Osteoblast (primary cell): ENCODE data around the gene ETDC. TPM values are rescaled to one million over a fixed set of nuclear protein-coding genes. Genes with fewer than 3 reads are reported as not detected.
A peak's percentile ranks its signal among the peaks of the same experiment; 100 is the strongest.

Source experiments
- DNase-seq: peaks from one replicate; pipeline ENCODE4 v3.0.0; 2011; ENCODE audit warnings: low spot score, mixed read lengths; ENCODE audit not compliant: insufficient read length; ENCODE audit errors: missing footprints
- H2AFZ ChIP-seq: 2 replicates; pipeline ENCODE4 v1.6.0; 2011; ENCODE audit warnings: mild to moderate bottlenecking, low read length
- H3K27ac ChIP-seq: 2 replicates; pipeline ENCODE4 v1.5.1; 2011; ENCODE audit warnings: mild to moderate bottlenecking, low read depth, low read length, moderate library complexity
- H3K27me3 ChIP-seq: 2 replicates; pipeline ENCODE4 v1.6.0; 2012; ENCODE audit warnings: mild to moderate bottlenecking, control low read depth, inconsistent platforms, low read length, moderate library complexity; ENCODE audit not compliant: insufficient read depth
- H3K36me3 ChIP-seq: 2 replicates; pipeline ENCODE4 v1.5.1; 2011; ENCODE audit warnings: mild to moderate bottlenecking, low read length, control low read depth, moderate library complexity; ENCODE audit not compliant: insufficient read depth
- H3K4me1 ChIP-seq: 2 replicates; pipeline ENCODE4 v1.5.1; 2011; ENCODE audit warnings: mild to moderate bottlenecking, low read length, control low read depth, moderate library complexity; ENCODE audit not compliant: insufficient read depth
- H3K4me2 ChIP-seq: 2 replicates; pipeline ENCODE4 v1.6.0; 2011; ENCODE audit warnings: mild to moderate bottlenecking, low read length; ENCODE audit not compliant: insufficient read depth
- H3K4me3 ChIP-seq: fragments of 200-600 bp; sonication (generic); 3 replicates; pipeline ENCODE4 v1.5.1; 2012; ENCODE audit warnings: mild to moderate bottlenecking, low read length, inconsistent platforms; ENCODE audit not compliant: insufficient read depth
- H3K79me2 ChIP-seq: 2 replicates; pipeline ENCODE4 v1.6.0; 2012; ENCODE audit warnings: mild to moderate bottlenecking, low read length, control low read depth, inconsistent platforms; ENCODE audit not compliant: insufficient read depth
- H3K9me3 ChIP-seq: 2 replicates; pipeline ENCODE4 v1.5.1; 2011; ENCODE audit warnings: low read depth, low read length, control low read depth
- H4K20me1 ChIP-seq: 2 replicates; pipeline ENCODE4 v1.6.0; 2012; ENCODE audit warnings: mild to moderate bottlenecking, low read length, control low read depth; ENCODE audit not compliant: insufficient read depth
- CTCF ChIP-seq: IDR thresholded peaks from 2 replicates; pipeline ENCODE4 v1.5.1; 2011; ENCODE audit warnings: mild to moderate bottlenecking, low read depth, low read length, moderate library complexity; ENCODE audit errors: extremely low read depth
- total RNA-seq: library from RNA; depleted of rRNA; stranded (reverse); fragments of >200 nt; gene quantifications from 2 replicates; pipeline ENCODE4 v1.2.3, GENCODE V29; 2012

The ETDC gene
- total RNA-seq, 1 donor = not detected

GRCh38 chrX:135328421-135329005 is 19.2 kb downstream of the ETDC start:
- no peak for TF ChIP-seq CTCF
- H4K20me1 ChIP-seq = peaks cover 9% of the 10 kb centered on the region
- no peak for DNase-seq
- no peaks in the 10 kb centered on the region for H3K27me3 ChIP-seq
- no peaks in the 10 kb centered on the region for H3K36me3 ChIP-seq
- peaks cover 21% of the 10 kb centered on the region for H3K4me1 ChIP-seq
- no peak overlapping the region for H3K27ac ChIP-seq
- H3K4me2 ChIP-seq = no peak overlapping the region
- H3K9me3 ChIP-seq = no peaks in the 10 kb centered on the region
- no peak overlapping the region for H2AFZ ChIP-seq
- no peak overlapping the region for H3K4me3 ChIP-seq
- H3K79me2 ChIP-seq = no peaks in the 10 kb centered on the region

- Histone ChIP-seq H3K4me2 (no peak overlapping the region), H3K9me3 (no peaks in the 10 kb centered on the region), H3K79me2 (no peaks in the 10 kb centered on the region), H3K4me1 (peaks cover 21% of the 10 kb centered on the region), H2AFZ (no peak overlapping the region), H3K27me3 (no peaks in the 10 kb centered on the region), H3K36me3 (no peaks in the 10 kb centered on the region), H3K4me3 (no peak overlapping the region), H3K27ac (no peak overlapping the region), H4K20me1 (peaks cover 9% of the 10 kb centered on the region)
- no peak for DNase-seq
- TF ChIP-seq CTCF = no peak
Observed at GRCh38 chrX:135330706-135331105, 21.4 kb downstream of the ETDC start.

GRCh38 chrX:135331525-135331924 is 22.2 kb downstream of the ETDC start:
- no peak for DNase-seq
- H4K20me1 ChIP-seq = peaks cover 9% of the 10 kb centered on the region
- no peak for TF ChIP-seq CTCF
- H3K27me3 ChIP-seq = no peaks in the 10 kb centered on the region
- no peak overlapping the region for H3K4me2 ChIP-seq
- H3K27ac ChIP-seq = no peak overlapping the region
- H2AFZ ChIP-seq = no peak overlapping the region
- H3K4me3 ChIP-seq = no peak overlapping the region
- peaks cover 3% of the 10 kb centered on the region for H3K79me2 ChIP-seq
- H3K9me3 ChIP-seq = no peaks in the 10 kb centered on the region
- peaks cover 21% of the 10 kb centered on the region for H3K4me1 ChIP-seq
- no peaks in the 10 kb centered on the region for H3K36me3 ChIP-seq

GRCh38 chrX:135340831-135341230 is 31.6 kb downstream of the ETDC start:
- peaks cover 44% of the 10 kb centered on the region for H3K79me2 ChIP-seq
- H3K4me3 ChIP-seq = peak overlapping the region; percentile 27
- H2AFZ ChIP-seq = no peak overlapping the region
- no peak for DNase-seq
- no peaks in the 10 kb centered on the region for H3K27me3 ChIP-seq
- no peaks in the 10 kb centered on the region for H3K36me3 ChIP-seq
- no peak overlapping the region for H3K27ac ChIP-seq
- peak overlapping the region; percentile 90 for H3K4me2 ChIP-seq
- peaks cover 16% of the 10 kb centered on the region for H3K4me1 ChIP-seq
- H4K20me1 ChIP-seq = peaks cover 22% of the 10 kb centered on the region
- H3K9me3 ChIP-seq = no peaks in the 10 kb centered on the region
- TF ChIP-seq CTCF = no peak
